HEK293 (cell line): Measurements from ENCODE around the gene KIF21A.

Experiments used
- CTCF ChIA-PET: fragments of 350-600 bp; formaldehyde crosslinking; extraction: SDS; loops from one replicate; lab custom pipeline; 2021; ENCODE audit warnings: antibody characterized with exemption; lab: Yijun Ruan, JAX
- POLR2A ChIA-PET: fragments of 300-600 bp; formaldehyde crosslinking; extraction: SDS; loops from one replicate; lab custom pipeline; 2020; ENCODE audit warnings: antibody characterized with exemption, inconsistent platforms; lab: Yijun Ruan, JAX
- H3K27ac ChIP-seq: fragments of 200-500 bp; sonication (Bioruptor generic); 2 replicates; pipeline ENCODE4 v1.5.1; 2014; ENCODE audit warnings: low read depth, low read length, control low read depth, inconsistent platforms; ENCODE audit errors: extremely low read depth
- H3K36me3 ChIP-seq, 2 experiments: fragments of 200-500 bp in 1 of 2; sonication (Bioruptor generic) in 1 of 2; 1 replicate in 1 of 2; 2 replicates in 1 of 2; pipeline ENCODE4 v1.5.1; 2014 to 2017; ENCODE audit warnings: inconsistent platforms in 2 of 2, low read length in 2 of 2; ENCODE audit not compliant: control insufficient read depth in 2 of 2, insufficient read depth in 1 of 2
- H3K4me1 ChIP-seq: fragments of 200-500 bp; sonication (Bioruptor generic); 2 replicates; pipeline ENCODE4 v1.5.1; 2014; ENCODE audit warnings: mild to moderate bottlenecking, low read length, inconsistent platforms; ENCODE audit not compliant: control insufficient read depth, insufficient read depth
- H3K4me3 ChIP-seq: 2 replicates; pipeline ENCODE4 v1.5.1; 2011; ENCODE audit warnings: low read depth, mild to moderate bottlenecking, control low read depth, low read length, moderate library complexity
- H3K9me3 ChIP-seq: fragments of 200-500 bp; sonication (Bioruptor generic); 2 replicates; pipeline ENCODE4 v1.5.1; 2014; ENCODE audit warnings: low read depth, low read length, inconsistent platforms; ENCODE audit not compliant: control insufficient read depth, insufficient read depth
- EGR2 ChIP-seq: fragments of 450-650 bp; formaldehyde crosslinking; IDR thresholded peaks from 2 replicates; pipeline ENCODE4 v1.5.1; 2016; ENCODE audit warnings: low read depth, missing biosample characterization, missing genetic modification characterization
- GLI4 ChIP-seq: fragments of 450-650 bp; formaldehyde crosslinking; IDR thresholded peaks from 2 replicates; pipeline ENCODE4 v1.5.1; 2016; ENCODE audit warnings: missing biosample characterization, missing genetic modification characterization
- HOXC10 ChIP-seq: sonication (generic); formaldehyde crosslinking; IDR thresholded peaks from 2 replicates; pipeline ENCODE4 v1.8.1; 2023; ENCODE audit warnings: mild to moderate bottlenecking, missing genetic modification reagents
- REPIN1 ChIP-seq: fragments of 450-650 bp; formaldehyde crosslinking; IDR thresholded peaks from 2 replicates; pipeline ENCODE4 v1.5.1; 2017; ENCODE audit warnings: missing biosample characterization, missing genetic modification characterization, low read depth
- SCRT2 ChIP-seq: fragments of 450-650 bp; formaldehyde crosslinking; IDR thresholded peaks from 2 replicates; pipeline ENCODE4 v1.5.1; 2016; ENCODE audit warnings: missing biosample characterization, missing genetic modification characterization
- ZFHX2 ChIP-seq: fragments of 450-650 bp; formaldehyde crosslinking; conservative IDR thresholded peaks from 2 replicates; pipeline ENCODE4 v1.5.1; 2016; ENCODE audit warnings: missing biosample characterization, missing genetic modification characterization
- ZNF140 ChIP-seq: fragments of 450-650 bp; formaldehyde crosslinking; IDR thresholded peaks from 2 replicates; pipeline ENCODE4 v1.5.1; 2016; ENCODE audit warnings: missing biosample characterization, missing genetic modification characterization
- ZNF16 ChIP-seq: fragments of 450-650 bp; formaldehyde crosslinking; IDR thresholded peaks from 2 replicates; pipeline ENCODE4 v1.5.1; 2016; ENCODE audit warnings: low read depth, missing biosample characterization, missing genetic modification characterization
- ZNF174 ChIP-seq: fragments of 450-650 bp; formaldehyde crosslinking; IDR thresholded peaks from 2 replicates; pipeline ENCODE4 v1.5.0; 2017; ENCODE audit warnings: missing biosample characterization, mild to moderate bottlenecking, missing genetic modification characterization
- ZNF274 ChIP-seq, 2 experiments: fragments of 200-500 bp in 1 of 2; fragments of 450-650 bp in 1 of 2; sonication (Bioruptor generic) in 1 of 2; formaldehyde crosslinking in 1 of 2; IDR thresholded peaks; 2 replicates each; pipeline versions ENCODE4 v1.5.1 to v1.6.1; 2014 to 2016; ENCODE audit warnings: borderline replicate concordance in 1 of 2, inconsistent platforms in 1 of 2, low read length in 1 of 2, missing biosample characterization in 1 of 2, missing genetic modification characterization in 1 of 2
- ZNF394 ChIP-seq: fragments of 450-650 bp; formaldehyde crosslinking; IDR thresholded peaks from 2 replicates; pipeline ENCODE4 v1.5.1; 2016; ENCODE audit warnings: missing biosample characterization, missing genetic modification characterization, mild to moderate bottlenecking, moderate library complexity, borderline replicate concordance
- ZNF404 ChIP-seq: fragments of 450-650 bp; formaldehyde crosslinking; IDR thresholded peaks from 2 replicates; pipeline ENCODE4 v1.5.1; 2017; ENCODE audit warnings: missing biosample characterization, missing genetic modification characterization
- ZNF501 ChIP-seq: fragments of 450-650 bp; formaldehyde crosslinking; IDR thresholded peaks from 2 replicates; pipeline ENCODE4 v1.5.1; 2016; ENCODE audit warnings: missing biosample characterization, missing genetic modification characterization
- ZNF521 ChIP-seq: fragments of 450-650 bp; formaldehyde crosslinking; IDR thresholded peaks from 2 replicates; pipeline ENCODE4 v1.5.1; 2017; ENCODE audit warnings: missing biosample characterization, mild to moderate bottlenecking, missing genetic modification characterization
- ZNF596 ChIP-seq: fragments of 450-650 bp; IDR thresholded peaks from 2 replicates; pipeline ENCODE4 v1.5.0; 2018; ENCODE audit warnings: missing biosample characterization, mild to moderate bottlenecking, missing genetic modification characterization, moderate library complexity
- ZNF600 ChIP-seq: fragments of 450-650 bp; formaldehyde crosslinking; IDR thresholded peaks from 2 replicates; pipeline ENCODE4 v1.5.1; 2016; ENCODE audit warnings: missing biosample characterization, missing genetic modification characterization
- ZNF621 ChIP-seq: fragments of 450-650 bp; formaldehyde crosslinking; IDR thresholded peaks from 2 replicates; pipeline ENCODE4 v1.5.1; 2017; ENCODE audit warnings: missing biosample characterization, missing genetic modification characterization
- ZNF707 ChIP-seq: fragments of 450-650 bp; formaldehyde crosslinking; IDR thresholded peaks from 2 replicates; pipeline ENCODE4 v1.5.1; 2016; ENCODE audit warnings: missing biosample characterization, missing genetic modification characterization
- ZNF791 ChIP-seq: fragments of 450-650 bp; formaldehyde crosslinking; IDR thresholded peaks from 2 replicates; pipeline ENCODE4 v1.5.1; 2016; ENCODE audit warnings: missing biosample characterization, missing genetic modification characterization
- ZXDB ChIP-seq: fragments of 450-650 bp; formaldehyde crosslinking; IDR thresholded peaks from 2 replicates; pipeline ENCODE4 v1.5.1; 2016; ENCODE audit warnings: missing biosample characterization, missing genetic modification characterization
- TF ChIP-seq, protein P1 (sequence below): fragments of 450-650 bp; formaldehyde crosslinking; IDR thresholded peaks from 2 replicates; pipeline ENCODE4 v1.5.1; 2016; ENCODE audit warnings: missing biosample characterization, missing genetic modification characterization, borderline replicate concordance
- TF ChIP-seq, protein P2 (sequence below): fragments of 450-650 bp; formaldehyde crosslinking; IDR thresholded peaks from 2 replicates; pipeline ENCODE4 v1.5.1; 2016; ENCODE audit warnings: missing biosample characterization, missing genetic modification characterization, low read depth
- TF ChIP-seq, protein P3 (sequence below): fragments of 450-650 bp; formaldehyde crosslinking; IDR thresholded peaks from 2 replicates; pipeline ENCODE4; 2016; ENCODE audit warnings: missing biosample characterization, missing genetic modification characterization
- TF ChIP-seq, protein P4 (sequence below): fragments of 450-650 bp; formaldehyde crosslinking; IDR thresholded peaks from 2 replicates; pipeline ENCODE4 v1.5.1; 2017; ENCODE audit warnings: missing biosample characterization, mild to moderate bottlenecking, missing genetic modification characterization, moderate library complexity

KIF21A gene

DNA sequence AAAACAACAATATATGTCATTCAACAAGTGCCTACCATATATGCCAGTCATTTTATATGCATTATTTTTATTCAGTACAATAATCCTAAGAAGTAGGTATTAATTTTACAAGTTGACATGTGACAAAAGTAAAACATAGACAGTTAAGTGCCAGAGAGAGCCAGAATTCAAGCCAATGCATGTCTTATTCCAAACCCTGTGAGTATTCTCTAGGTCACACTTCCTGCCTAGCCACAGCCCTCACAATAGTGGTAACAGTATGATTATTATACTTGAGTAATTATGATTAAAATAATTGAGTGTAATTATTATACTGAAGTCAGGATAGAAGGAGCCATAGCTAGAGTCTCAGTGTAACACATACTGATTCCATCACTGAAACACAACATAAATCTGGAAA is 52.2 kb downstream of the KIF21A start:
- Histone ChIP-seq H3K9me3 (no peaks in the 10 kb centered on the region), H3K36me3 (no peaks in the 10 kb centered on the region), H3K27ac (no peak overlapping the region), H3K4me1 (no peaks in the 10 kb centered on the region), H3K4me3 (no peak overlapping the region)
- peak; percentile 63 for TF ChIP-seq SCRT2 (tag by site-specific recombination)
- TF ChIP-seq ZNF404 (tag by site-specific recombination), result no peak
- no peak for TF ChIP-seq ZNF791 (tag by site-specific recombination)
- no peak for TF ChIP-seq REPIN1 (tag by site-specific recombination)
- no peak for TF ChIP-seq ZNF621 (tag by site-specific recombination)
- CTCF ChIA-PET, result no interaction called here
- POLR2A ChIA-PET, result no interaction called here

DNA sequence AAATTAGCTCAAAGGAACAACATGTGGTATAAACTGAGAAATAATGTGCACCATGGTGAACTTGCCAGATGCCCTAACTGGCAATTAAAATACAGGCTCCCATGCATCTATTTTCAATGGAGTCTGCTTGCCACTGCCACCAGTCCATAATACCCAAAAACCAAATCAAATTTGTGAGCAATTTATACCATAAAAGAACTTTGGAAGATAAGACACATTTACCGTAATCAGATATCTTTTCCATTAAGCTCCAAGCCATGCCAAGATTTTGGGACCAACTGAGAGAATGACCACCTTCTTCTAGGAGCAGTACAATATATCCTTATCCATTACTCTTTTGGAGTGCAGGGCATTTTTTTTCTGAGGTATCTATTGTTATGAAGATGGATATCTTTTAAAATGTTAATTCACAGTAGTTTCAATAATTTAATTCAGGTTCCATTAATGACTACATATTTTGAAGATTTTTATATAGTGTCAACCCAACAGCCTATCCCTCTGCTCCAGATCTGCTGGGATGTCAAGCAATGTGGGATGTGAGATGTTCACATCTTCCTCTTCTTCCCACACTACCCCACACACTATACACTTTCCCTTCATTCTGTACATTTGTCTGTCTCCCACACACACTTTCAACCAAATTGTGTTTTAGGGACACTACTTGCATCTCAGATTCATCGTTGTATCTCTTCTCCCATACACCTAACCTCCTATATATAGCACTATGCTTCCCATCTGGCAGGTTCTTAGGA is 53.3 kb downstream of the KIF21A start:
- Histone ChIP-seq H3K9me3 (no peaks in the 10 kb centered on the region), H3K36me3 (no peaks in the 10 kb centered on the region), H3K27ac (no peak overlapping the region), H3K4me1 (no peaks in the 10 kb centered on the region)
- POLR2A ChIA-PET, result no interaction called here
- CTCF ChIA-PET, result no interaction called here
- 0 out of 2 replicates have a peak, but pooled peaks have one; percentile 24 for TF ChIP-seq ZFHX2 (tag by site-specific recombination)
- TF ChIP-seq GLI4 (tag by site-specific recombination), result no peak
- TF ChIP-seq, protein P1, sequence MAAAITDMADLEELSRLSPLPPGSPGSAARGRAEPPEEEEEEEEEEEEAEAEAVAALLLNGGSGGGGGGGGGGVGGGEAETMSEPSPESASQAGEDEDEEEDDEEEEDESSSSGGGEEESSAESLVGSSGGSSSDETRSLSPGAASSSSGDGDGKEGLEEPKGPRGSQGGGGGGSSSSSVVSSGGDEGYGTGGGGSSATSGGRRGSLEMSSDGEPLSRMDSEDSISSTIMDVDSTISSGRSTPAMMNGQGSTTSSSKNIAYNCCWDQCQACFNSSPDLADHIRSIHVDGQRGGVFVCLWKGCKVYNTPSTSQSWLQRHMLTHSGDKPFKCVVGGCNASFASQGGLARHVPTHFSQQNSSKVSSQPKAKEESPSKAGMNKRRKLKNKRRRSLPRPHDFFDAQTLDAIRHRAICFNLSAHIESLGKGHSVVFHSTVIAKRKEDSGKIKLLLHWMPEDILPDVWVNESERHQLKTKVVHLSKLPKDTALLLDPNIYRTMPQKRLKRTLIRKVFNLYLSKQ, result no peak
- no peak for TF ChIP-seq ZXDB
- TF ChIP-seq ZNF596 (tag by site-specific recombination), result no peak
- peak; percentile 65 for TF ChIP-seq EGR2 (tag by site-specific recombination)
- no peak for TF ChIP-seq ZNF707 (tag by site-specific recombination)
- TF ChIP-seq ZNF394, result no peak
- TF ChIP-seq ZNF174 (tag by site-specific recombination), result no peak
- TF ChIP-seq HOXC10 (CRISPR knock-in tag), result no peak
- TF ChIP-seq, protein P2, sequence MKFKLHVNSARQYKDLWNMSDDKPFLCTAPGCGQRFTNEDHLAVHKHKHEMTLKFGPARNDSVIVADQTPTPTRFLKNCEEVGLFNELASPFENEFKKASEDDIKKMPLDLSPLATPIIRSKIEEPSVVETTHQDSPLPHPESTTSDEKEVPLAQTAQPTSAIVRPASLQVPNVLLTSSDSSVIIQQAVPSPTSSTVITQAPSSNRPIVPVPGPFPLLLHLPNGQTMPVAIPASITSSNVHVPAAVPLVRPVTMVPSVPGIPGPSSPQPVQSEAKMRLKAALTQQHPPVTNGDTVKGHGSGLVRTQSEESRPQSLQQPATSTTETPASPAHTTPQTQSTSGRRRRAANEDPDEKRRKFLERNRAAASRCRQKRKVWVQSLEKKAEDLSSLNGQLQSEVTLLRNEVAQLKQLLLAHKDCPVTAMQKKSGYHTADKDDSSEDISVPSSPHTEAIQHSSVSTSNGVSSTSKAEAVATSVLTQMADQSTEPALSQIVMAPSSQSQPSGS (tag by site-specific recombination), result no peak
- TF ChIP-seq REPIN1 (tag by site-specific recombination), result no peak
- TF ChIP-seq, all 188 proteins: peak for 2
- H3K4me3 ChIP-seq, result no peak overlapping the region

DNA sequence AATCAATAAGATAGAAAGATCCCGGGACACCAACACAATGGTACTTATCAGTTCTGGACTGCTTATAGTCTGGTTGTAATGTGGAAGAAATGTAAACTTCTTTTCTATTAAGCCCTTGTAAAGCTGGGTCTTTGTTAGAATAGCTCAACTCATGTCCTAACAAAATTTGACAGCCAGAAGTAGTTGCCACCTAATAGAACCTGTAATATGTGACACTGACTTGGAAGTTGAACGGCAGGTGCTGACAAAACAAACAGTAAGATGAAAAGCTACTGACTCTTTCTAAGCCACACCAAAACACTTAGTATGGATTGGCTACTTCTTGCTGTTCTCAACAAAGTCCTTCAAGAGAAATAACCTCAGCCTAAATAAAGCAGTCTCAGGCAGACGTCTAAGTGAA is 56.6 kb downstream of the KIF21A start:
- POLR2A ChIA-PET, result no interaction called here

More for the DNA sequence above, 56.6 kb downstream of the KIF21A start:
- CTCF ChIA-PET, result interaction anchor here (1.4 kb wide), 2 partner anchors 8 to 68 kb away, joined by 4 read pairs; no protein-coding TSS in a partner anchor
- H3K4me3 ChIP-seq, result no peak overlapping the region
- H3K27ac ChIP-seq, result no peak overlapping the region
- no peaks in the 10 kb centered on the region for H3K9me3 ChIP-seq
- H3K4me1 ChIP-seq, result no peaks in the 10 kb centered on the region
- no peak for TF ChIP-seq ZNF140 (tag by site-specific recombination)
- TF ChIP-seq ZNF521, result no peak
- TF ChIP-seq, protein P3, sequence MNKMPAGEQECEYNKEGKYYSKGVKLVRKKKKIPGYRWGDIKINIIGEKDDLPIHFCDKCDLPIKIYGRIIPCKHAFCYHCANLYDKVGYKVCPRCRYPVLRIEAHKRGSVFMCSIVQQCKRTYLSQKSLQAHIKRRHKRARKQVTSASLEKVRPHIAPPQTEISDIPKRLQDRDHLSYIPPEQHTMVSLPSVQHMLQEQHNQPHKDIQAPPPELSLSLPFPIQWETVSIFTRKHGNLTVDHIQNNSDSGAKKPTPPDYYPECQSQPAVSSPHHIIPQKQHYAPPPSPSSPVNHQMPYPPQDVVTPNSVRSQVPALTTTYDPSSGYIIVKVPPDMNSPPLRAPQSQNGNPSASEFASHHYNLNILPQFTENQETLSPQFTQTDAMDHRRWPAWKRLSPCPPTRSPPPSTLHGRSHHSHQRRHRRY, result no peak
- TF ChIP-seq ZNF600 (tag by site-specific recombination), result no peak
- no peak for TF ChIP-seq ZNF621 (tag by site-specific recombination)
- TF ChIP-seq ZNF274 (IDR thresholded peaks at IDR 0.05; ENCODE audit: low read length), result no peak
- no peak for TF ChIP-seq ZNF274 (tag by site-specific recombination; IDR thresholded peaks at IDR 0.05; ENCODE audit: borderline replicate concordance)
- TF ChIP-seq, protein P4, sequence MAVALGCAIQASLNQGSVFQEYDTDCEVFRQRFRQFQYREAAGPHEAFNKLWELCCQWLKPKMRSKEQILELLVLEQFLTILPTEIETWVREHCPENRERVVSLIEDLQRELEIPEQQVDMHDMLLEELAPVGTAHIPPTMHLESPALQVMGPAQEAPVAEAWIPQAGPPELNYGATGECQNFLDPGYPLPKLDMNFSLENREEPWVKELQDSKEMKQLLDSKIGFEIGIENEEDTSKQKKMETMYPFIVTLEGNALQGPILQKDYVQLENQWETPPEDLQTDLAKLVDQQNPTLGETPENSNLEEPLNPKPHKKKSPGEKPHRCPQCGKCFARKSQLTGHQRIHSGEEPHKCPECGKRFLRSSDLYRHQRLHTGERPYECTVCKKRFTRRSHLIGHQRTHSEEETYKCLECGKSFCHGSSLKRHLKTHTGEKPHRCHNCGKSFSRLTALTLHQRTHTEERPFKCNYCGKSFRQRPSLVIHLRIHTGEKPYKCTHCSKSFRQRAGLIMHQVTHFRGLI (tag by site-specific recombination), result no peak
- no peak for TF ChIP-seq ZNF16 (tag by site-specific recombination)
- TF ChIP-seq ZNF501 (tag by site-specific recombination), result no peak
- H3K36me3 ChIP-seq, result no peaks in the 10 kb centered on the region
